Cardiac muscle cell (in vitro differentiated cells and primary cell): Measurements from ENCODE around the gene RPS17. TPM values are rescaled to one million over a fixed set of nuclear protein-coding genes. Genes with fewer than 3 reads are reported as not detected.
"Not testable (repeated sequence)": the region's sequence is repeated elsewhere in the genome, so short reads cannot be mapped to it uniquely, and the experiment has no call there.

Source experiments
- DNase-seq, 2 donors: peaks; one replicate each; pipeline versions ENCODE4 v3.0.0 to v3.0.0-alpha.2; 2010 to 2017; ENCODE audit warnings: low read depth in 1 of 2, low spot score in 1 of 2
- H3K27ac ChIP-seq: fragments of 200-600 bp; sonication (generic); 2 replicates; pipeline ENCODE4 v1.5.1; 2016
- H3K27me3 ChIP-seq: fragments of 200-600 bp; sonication (generic); 2 replicates; pipeline ENCODE4 v1.6.0; 2016; ENCODE audit warnings: control low read depth
- H3K36me3 ChIP-seq: fragments of 200-600 bp; sonication (generic); 2 replicates; pipeline ENCODE4 v1.5.1; 2016; ENCODE audit warnings: control low read depth
- H3K4me1 ChIP-seq: fragments of 200-600 bp; sonication (generic); 2 replicates; pipeline ENCODE4 v1.8.1; 2017; ENCODE audit warnings: low read depth, mild to moderate bottlenecking, mixed run types
- H3K4me3 ChIP-seq: fragments of 200-600 bp; sonication (generic); 2 replicates; pipeline ENCODE4 v1.5.1; 2016; ENCODE audit warnings: mild to moderate bottlenecking
- H3K9me3 ChIP-seq: fragments of 200-600 bp; sonication (generic); 2 replicates; pipeline ENCODE4 v1.5.1; 2017; ENCODE audit warnings: low read depth, mild to moderate bottlenecking, control low read depth
- polyA plus RNA-seq: library from polyadenylated mRNA; unstranded; fragments of >200 nt; fragmentation: Nextera tagmentation; extraction: Ambion mirVana; gene quantifications from 2 replicates; pipeline ENCODE4 v1.2.1, GENCODE V29; 2016
- total RNA-seq: library from RNA; depleted of rRNA; stranded (reverse); fragments of >200 nt; gene quantifications from 2 replicates; pipeline ENCODE4 v1.2.3, GENCODE V29; 2016

RPS17 gene
- total and polyA plus RNA-seq, 2 experiments from 2014 or later, result 596 to 1,419 TPM

- H3K36me3 ChIP-seq, DNase-seq, H3K4me1 ChIP-seq, H3K27ac ChIP-seq, H3K4me3 ChIP-seq, H3K9me3 ChIP-seq, H3K27me3 ChIP-seq: not testable (repeated sequence)
Observed at GRCh38 chr15:82497978-82498377, 42.3 kb downstream of the RPS17 start.

- not testable (repeated sequence) for H3K27me3 ChIP-seq, DNase-seq, H3K4me3 ChIP-seq, H3K9me3 ChIP-seq, H3K27ac ChIP-seq, H3K4me1 ChIP-seq, H3K36me3 ChIP-seq
Observed at GRCh38 chr15:82488250-82488649, 52.0 kb downstream of the RPS17 start.

GRCh38 chr15:82487045-82487444 lies 53.2 kb downstream of the RPS17 start:
- not testable (repeated sequence) for DNase-seq, H3K4me3 ChIP-seq, H3K27me3 ChIP-seq, H3K4me1 ChIP-seq, H3K27ac ChIP-seq, H3K9me3 ChIP-seq, H3K36me3 ChIP-seq

Other genes with a start within 250 kb of the RPS17 start
- 0.12 and 0.28 TPM in 2 replicates for gene GOLGA6L10, start 191.0 kb downstream of the RPS17 start, total RNA-seq
- 0.24 and 0.27 TPM in 2 replicates for gene GOLGA6L10, start 191.0 kb downstream of the RPS17 start, polyA plus RNA-seq
- 6.7 and 30.1 TPM in 2 replicates for gene GOLGA6L9, start 110.6 kb downstream of the RPS17 start, total RNA-seq
- gene GOLGA6L9, start 110.6 kb downstream of the RPS17 start, polyA plus RNA-seq, result 7.3 and 12.0 TPM in 2 replicates
- gene CPEB1, start 106.9 kb upstream of the RPS17 start, total RNA-seq, result 1.2 and 1.9 TPM in 2 replicates
- gene CPEB1, start 106.9 kb upstream of the RPS17 start, polyA plus RNA-seq, result 0.86 and 2.3 TPM in 2 replicates
- 3.0 TPM in 2 replicates for gene AP3B2, start 169.4 kb upstream of the RPS17 start, total RNA-seq
- 1.4 and 4.8 TPM in 2 replicates for gene AP3B2, start 169.4 kb upstream of the RPS17 start, polyA plus RNA-seq